Progenitor cell of endocrine pancreas (in vitro differentiated cells): ENCODE results near the gene ERBB4. TPM values are rescaled to one million over a fixed set of nuclear protein-coding genes. Genes with fewer than 3 reads are reported as not detected.

ENCODE experiments used
- DNase-seq: peaks from one replicate; pipeline ENCODE4 v3.0.0; 2021; ENCODE audit warnings: low spot score; ENCODE audit not compliant: unreplicated experiment
- H3K27ac Mint-ChIP-seq: 2 replicates; pipeline ENCODE4 v1.8.0; 2021; ENCODE audit warnings: mild to moderate bottlenecking, moderate library complexity, mixed read lengths
- H3K27me3 Mint-ChIP-seq: 2 replicates; pipeline ENCODE4 v1.8.0; 2021; ENCODE audit warnings: mixed read lengths
- H3K36me3 Mint-ChIP-seq: 2 replicates; pipeline ENCODE4 v1.8.0; 2022; ENCODE audit warnings: mixed read lengths; ENCODE audit not compliant: insufficient read depth
- H3K4me1 Mint-ChIP-seq: 2 replicates; pipeline ENCODE4 v1.8.0; 2021; ENCODE audit warnings: low read depth, mixed read lengths
- H3K4me3 Mint-ChIP-seq: 2 replicates; pipeline ENCODE4 v1.8.0; 2021; ENCODE audit warnings: low read depth, mild to moderate bottlenecking, moderate library complexity, mixed read lengths
- H3K9me3 Mint-ChIP-seq: 2 replicates; pipeline ENCODE4 v1.8.0; 2021; ENCODE audit warnings: low read depth, mixed read lengths
- total RNA-seq: library from RNA; stranded (reverse); gene quantifications from 2 replicates; pipeline ENCODE4 v1.2.1, GENCODE V29; 2021
- TF ChIP-seq, protein P1 (sequence below): fragments of 200-600 bp; sonication (generic); IDR thresholded peaks from one replicate; pipeline ENCODE4 v1.5.0; 2021; ENCODE audit warnings: antibody characterized with exemption, mild to moderate bottlenecking; ENCODE audit not compliant: unreplicated experiment

Gene ERBB4
- total RNA-seq, 1 donor from 2014 or later = 43.8 TPM

DNA sequence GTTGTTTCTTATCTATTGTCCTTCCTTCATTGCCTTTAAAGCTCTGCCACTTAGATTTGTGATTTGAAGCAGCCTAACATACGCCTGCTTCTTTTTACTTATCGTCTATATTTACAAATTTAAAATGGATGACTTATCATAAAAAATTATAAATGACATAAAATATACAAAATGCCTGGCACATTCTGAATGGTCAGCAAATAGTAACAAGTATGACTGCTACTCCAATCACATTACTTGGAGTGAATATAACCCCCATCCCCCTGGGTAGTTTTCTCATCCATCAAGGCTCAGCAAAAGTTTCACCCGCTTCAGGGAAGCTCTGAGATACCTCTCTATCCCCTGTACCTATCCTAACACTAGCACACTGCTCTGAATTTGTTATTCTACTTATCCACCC, 708.9 kb downstream of the ERBB4 start:
- no peak for DNase-seq
- H3K36me3 Mint-ChIP-seq = no peaks in the 10 kb centered on the region
- no peaks in the 10 kb centered on the region for H3K9me3 Mint-ChIP-seq
- TF ChIP-seq, protein P1, sequence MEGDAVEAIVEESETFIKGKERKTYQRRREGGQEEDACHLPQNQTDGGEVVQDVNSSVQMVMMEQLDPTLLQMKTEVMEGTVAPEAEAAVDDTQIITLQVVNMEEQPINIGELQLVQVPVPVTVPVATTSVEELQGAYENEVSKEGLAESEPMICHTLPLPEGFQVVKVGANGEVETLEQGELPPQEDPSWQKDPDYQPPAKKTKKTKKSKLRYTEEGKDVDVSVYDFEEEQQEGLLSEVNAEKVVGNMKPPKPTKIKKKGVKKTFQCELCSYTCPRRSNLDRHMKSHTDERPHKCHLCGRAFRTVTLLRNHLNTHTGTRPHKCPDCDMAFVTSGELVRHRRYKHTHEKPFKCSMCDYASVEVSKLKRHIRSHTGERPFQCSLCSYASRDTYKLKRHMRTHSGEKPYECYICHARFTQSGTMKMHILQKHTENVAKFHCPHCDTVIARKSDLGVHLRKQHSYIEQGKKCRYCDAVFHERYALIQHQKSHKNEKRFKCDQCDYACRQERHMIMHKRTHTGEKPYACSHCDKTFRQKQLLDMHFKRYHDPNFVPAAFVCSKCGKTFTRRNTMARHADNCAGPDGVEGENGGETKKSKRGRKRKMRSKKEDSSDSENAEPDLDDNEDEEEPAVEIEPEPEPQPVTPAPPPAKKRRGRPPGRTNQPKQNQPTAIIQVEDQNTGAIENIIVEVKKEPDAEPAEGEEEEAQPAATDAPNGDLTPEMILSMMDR = no peak
- H3K27ac Mint-ChIP-seq = no peak overlapping the region
- no peak overlapping the region for H3K4me3 Mint-ChIP-seq
- peaks cover 3% of the 10 kb centered on the region for H3K4me1 Mint-ChIP-seq
- H3K27me3 Mint-ChIP-seq = no peaks in the 10 kb centered on the region

DNA sequence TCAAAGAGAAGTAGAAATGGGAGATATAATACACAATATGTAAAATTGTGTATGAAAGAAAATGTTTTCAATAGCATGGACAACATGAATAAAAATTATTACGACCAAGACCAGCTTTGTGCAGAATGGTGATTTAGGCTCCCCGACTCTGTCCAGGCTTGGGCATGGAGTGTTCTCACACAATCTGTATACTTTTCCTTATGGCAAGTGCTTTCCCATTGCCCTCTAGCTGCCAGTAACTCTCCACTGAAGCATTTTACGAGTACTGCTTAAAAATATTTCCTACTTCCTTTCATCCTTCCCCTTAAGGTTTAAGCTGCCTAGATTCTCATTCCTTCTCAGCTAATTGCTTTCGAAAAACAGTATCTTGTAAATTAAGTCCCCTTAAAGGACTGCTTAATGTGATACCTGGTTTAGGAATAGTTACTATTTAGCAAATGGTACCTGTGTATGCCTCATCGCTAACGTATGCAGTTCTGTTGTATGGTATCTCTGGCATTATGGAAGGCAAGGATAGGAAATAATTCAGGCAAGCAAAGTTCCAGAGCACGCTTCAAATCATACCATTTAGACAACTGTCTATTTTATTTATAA, 714.6 kb downstream of the ERBB4 start:
- peaks cover 3% of the 10 kb centered on the region for H3K36me3 Mint-ChIP-seq
- no peak overlapping the region for H3K27ac Mint-ChIP-seq
- no peak for DNase-seq
- no peaks in the 10 kb centered on the region for H3K27me3 Mint-ChIP-seq
- peaks cover 16% of the 10 kb centered on the region for H3K9me3 Mint-ChIP-seq
- no peak overlapping the region for H3K4me3 Mint-ChIP-seq
- TF ChIP-seq, protein P1 = no peak
- no peaks in the 10 kb centered on the region for H3K4me1 Mint-ChIP-seq

DNA sequence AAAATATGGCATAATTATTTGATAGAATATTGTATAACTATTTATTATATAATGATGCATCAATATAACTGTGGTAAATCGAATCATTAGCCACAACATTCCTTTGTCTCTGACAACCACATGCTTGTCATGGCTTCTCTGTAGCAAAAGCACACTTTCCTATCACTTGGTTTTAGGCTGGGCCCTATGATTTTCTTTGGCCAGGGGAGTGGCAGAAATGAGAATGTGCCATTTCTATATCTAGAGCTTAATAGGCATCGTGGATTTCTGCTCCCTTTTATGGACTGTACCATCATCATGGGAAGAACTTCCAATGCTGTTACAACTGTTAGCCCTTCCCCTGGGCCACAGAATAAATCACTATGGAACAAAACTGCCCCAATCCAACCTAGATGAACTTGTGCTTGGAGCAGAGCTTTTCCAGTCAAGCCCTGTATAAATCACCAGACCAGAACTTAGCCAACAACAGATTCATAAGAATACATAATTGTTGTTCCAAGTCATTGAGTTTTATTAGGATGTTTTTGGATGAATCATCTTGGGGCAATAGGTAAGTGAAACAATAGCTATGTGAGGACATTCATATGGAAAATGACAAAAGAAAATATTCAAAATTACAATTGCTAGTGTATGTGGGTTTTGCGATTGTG, 715.8 kb downstream of the ERBB4 start:
- H3K9me3 Mint-ChIP-seq = peaks cover 16% of the 10 kb centered on the region
- no peak overlapping the region for H3K4me3 Mint-ChIP-seq
- peaks cover 3% of the 10 kb centered on the region for H3K36me3 Mint-ChIP-seq
- no peaks in the 10 kb centered on the region for H3K4me1 Mint-ChIP-seq
- no peaks in the 10 kb centered on the region for H3K27me3 Mint-ChIP-seq
- TF ChIP-seq, protein P1 = no peak
- H3K27ac Mint-ChIP-seq = no peak overlapping the region
- no peak for DNase-seq

DNA sequence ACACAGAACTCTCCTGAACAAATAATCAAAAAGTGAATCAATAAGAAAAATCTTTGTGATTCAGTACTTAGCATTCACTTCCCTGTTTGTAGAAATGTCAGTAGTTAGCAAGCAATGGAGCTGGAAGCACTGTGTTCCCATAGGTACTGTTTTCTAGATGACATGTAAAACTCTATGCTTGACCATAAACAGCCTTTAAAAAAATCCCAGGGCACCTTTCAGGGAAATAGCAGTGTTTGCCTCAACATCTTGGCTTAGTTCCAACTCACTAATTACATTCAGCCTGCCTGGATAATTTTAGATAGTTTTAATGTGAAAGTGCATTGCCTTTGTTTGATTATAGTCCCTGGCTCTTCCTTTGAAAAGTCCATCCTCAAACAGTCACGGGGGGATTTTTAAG, 721.8 kb downstream of the ERBB4 start:
- TF ChIP-seq, protein P1 = no peak
- peaks cover 13% of the 10 kb centered on the region for H3K9me3 Mint-ChIP-seq
- no peak overlapping the region for H3K27ac Mint-ChIP-seq
- no peaks in the 10 kb centered on the region for H3K4me1 Mint-ChIP-seq
- no peak for DNase-seq
- no peak overlapping the region for H3K4me3 Mint-ChIP-seq
- peaks cover 4% of the 10 kb centered on the region for H3K36me3 Mint-ChIP-seq
- no peaks in the 10 kb centered on the region for H3K27me3 Mint-ChIP-seq

DNA sequence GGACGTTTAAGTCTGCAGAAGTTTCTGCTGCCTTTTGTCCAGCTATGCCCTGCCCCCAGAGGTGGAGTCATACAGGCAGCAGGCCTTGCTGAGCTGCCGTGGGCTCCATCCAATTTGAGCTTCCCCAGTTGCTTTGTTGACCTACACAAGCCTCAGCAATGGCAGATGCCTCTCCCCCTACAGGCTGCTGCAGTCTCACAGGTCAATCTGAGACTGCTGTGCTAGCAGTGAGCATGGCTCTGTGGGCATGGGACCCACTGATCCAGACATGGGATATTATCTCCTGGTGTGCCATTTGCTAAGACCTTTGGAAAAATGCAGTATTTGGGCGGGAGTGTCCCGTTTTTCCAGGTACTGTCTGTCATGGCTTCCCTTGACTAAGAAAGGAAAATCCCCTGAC, 726.0 kb downstream of the ERBB4 start:
- TF ChIP-seq, protein P1 = no peak
- Mint-ChIP-seq H3K27me3 (no peaks in the 10 kb centered on the region), H3K27ac (no peak overlapping the region), H3K4me1 (no peaks in the 10 kb centered on the region), H3K36me3 (peaks cover 7% of the 10 kb centered on the region), H3K4me3 (no peak overlapping the region), H3K9me3 (peaks cover 20% of the 10 kb centered on the region)
- no peak for DNase-seq
